ENCODE results near the gene IFNAR1. TPM values are rescaled to one million over a fixed set of nuclear protein-coding genes. Genes with fewer than 3 reads are reported as not detected.

The IFNAR1 gene
- total RNA-seq, 4 donors from 2014 or later = 17.0 to 19.4 (median 19.0) TPM

DNA sequence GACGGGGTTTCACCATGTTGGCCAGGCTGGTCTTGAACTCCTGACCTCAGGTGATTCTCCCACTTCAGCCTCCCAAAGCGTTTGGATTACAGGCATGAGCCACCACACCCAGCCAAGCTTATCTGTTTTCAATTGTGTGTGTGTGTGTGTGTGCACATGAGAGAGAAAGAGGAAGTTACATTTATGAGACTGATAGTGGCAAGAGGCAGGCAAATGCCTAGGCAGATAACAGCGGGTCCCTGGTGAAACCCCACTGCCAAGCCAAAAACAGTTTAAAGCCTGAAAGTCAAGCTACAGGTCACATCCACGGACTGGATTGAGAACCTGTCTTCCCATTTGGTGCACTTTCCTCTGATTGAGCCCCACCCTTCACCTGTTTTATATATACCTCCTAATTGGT lies 43.4 kb downstream of the IFNAR1 start:
- DNase-seq (ENCODE audit: low spot score in 2 of 2) = no peak

GRCh38 chr21:33368576-33368975 lies 43.8 kb downstream of the IFNAR1 start:
- peak in 1 of 2 donors; percentile 42 for DNase-seq (ENCODE audit: low spot score in 2 of 2)

More for the DNA sequence above, 43.4 kb downstream of the IFNAR1 start:
- TF ChIP-seq POLR2A (IDR thresholded peaks at IDR 0.05) = no peak
- TF ChIP-seq, protein P1, sequence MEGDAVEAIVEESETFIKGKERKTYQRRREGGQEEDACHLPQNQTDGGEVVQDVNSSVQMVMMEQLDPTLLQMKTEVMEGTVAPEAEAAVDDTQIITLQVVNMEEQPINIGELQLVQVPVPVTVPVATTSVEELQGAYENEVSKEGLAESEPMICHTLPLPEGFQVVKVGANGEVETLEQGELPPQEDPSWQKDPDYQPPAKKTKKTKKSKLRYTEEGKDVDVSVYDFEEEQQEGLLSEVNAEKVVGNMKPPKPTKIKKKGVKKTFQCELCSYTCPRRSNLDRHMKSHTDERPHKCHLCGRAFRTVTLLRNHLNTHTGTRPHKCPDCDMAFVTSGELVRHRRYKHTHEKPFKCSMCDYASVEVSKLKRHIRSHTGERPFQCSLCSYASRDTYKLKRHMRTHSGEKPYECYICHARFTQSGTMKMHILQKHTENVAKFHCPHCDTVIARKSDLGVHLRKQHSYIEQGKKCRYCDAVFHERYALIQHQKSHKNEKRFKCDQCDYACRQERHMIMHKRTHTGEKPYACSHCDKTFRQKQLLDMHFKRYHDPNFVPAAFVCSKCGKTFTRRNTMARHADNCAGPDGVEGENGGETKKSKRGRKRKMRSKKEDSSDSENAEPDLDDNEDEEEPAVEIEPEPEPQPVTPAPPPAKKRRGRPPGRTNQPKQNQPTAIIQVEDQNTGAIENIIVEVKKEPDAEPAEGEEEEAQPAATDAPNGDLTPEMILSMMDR (IDR thresholded peaks at IDR 0.05) = no peak
- 88 to 89% methylated on average over 4 of the region's 4 CpGs for WGBS, 2 donors
- intact Hi-C loops (cut with DNase I; ENCODE audit: low total_unique reads) = loop anchor here (10.0 kb wide), 2 partner anchors 77 to 173 kb away; no protein-coding TSS in a partner anchor
- H3K4me3 ChIP-seq (ENCODE audit: low read depth, poor library complexity, severe bottlenecking) = no peak overlapping the region

DNA sequence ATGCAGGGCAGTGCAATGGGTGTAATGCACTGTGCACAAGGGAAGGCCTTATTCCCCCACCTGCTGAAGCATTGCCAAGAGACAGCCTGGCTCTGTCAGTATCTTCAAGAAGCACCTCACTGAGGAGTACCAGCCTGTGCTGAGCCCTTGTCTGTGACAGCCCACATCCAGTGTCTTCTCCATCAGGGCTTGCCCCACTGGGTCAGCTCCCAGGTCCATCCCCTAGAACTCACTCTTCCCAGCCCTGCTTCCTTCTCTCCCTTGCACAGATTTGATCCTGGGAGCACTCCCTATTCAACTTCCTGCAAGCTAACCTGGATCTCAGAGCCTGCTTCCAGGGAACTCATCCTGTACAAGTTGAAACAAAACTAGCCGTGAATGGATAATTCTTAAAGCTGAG lies 44.8 kb downstream of the IFNAR1 start:
- no peak for TF ChIP-seq POLR2A (IDR thresholded peaks at IDR 0.05)
- TF ChIP-seq, protein P1 (IDR thresholded peaks at IDR 0.05) = no peak
- DNase-seq (ENCODE audit: low spot score in 2 of 2) = no peak
- H3K4me3 ChIP-seq (ENCODE audit: low read depth, poor library complexity, severe bottlenecking) = no peak overlapping the region
- WGBS, 2 donors = 90 to 96% methylated on average over 1 of the region's 1 CpG
- intact Hi-C loops (cut with DNase I; ENCODE audit: low total_unique reads) = loop anchor here (10.0 kb wide), 2 partner anchors 75 to 175 kb away; no protein-coding TSS in a partner anchor

More at GRCh38 chr21:33368576-33368975, 43.8 kb downstream of the IFNAR1 start:
- no peak overlapping the region for H3K4me3 ChIP-seq (ENCODE audit: low read depth, poor library complexity, severe bottlenecking)
- 81 to 94% methylated on average over 3 of the region's 3 CpGs for WGBS, 2 donors
- TF ChIP-seq POLR2A (IDR thresholded peaks at IDR 0.05) = no peak
- TF ChIP-seq, protein P1 (IDR thresholded peaks at IDR 0.05) = no peak
- intact Hi-C loops (cut with DNase I; ENCODE audit: low total_unique reads) = loop anchor here (10.0 kb wide), 2 partner anchors 76 to 174 kb away; no protein-coding TSS in a partner anchor

DNA sequence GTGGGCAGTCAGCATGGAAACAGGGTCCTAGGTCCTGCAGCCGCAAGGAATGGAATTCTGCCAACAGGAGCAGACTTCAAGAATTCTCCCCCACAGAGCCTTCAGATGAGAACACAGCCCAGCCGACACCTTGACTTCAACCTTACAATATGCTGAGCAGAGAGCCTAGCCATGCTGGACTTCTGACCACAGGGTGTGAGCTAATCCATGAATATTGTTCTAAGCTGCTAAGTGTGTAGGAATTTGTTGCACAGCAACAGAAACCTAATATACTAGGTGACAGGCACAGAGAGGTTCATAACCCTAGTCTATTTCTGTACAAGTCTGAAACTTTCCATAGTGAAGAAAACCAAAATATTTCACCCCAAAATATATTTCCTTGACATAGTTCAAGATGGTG lies 45.5 kb downstream of the IFNAR1 start:
- WGBS, 2 donors = 100% methylated on average over 2 of the region's 2 CpGs
- DNase-seq (ENCODE audit: low spot score in 2 of 2) = peak in 1 of 2 donors; percentile 59
- TF ChIP-seq, protein P1 (IDR thresholded peaks at IDR 0.05) = no peak
- TF ChIP-seq POLR2A (IDR thresholded peaks at IDR 0.05) = no peak
- H3K4me3 ChIP-seq (ENCODE audit: low read depth, poor library complexity, severe bottlenecking) = no peak overlapping the region
- intact Hi-C loops (cut with DNase I; ENCODE audit: low total_unique reads) = no loop called here

GRCh38 chr21:33371366-33371765 lies 46.6 kb downstream of the IFNAR1 start:
- 87% methylated on average over 3 of the region's 3 CpGs for WGBS, 2 donors
- DNase-seq (ENCODE audit: low spot score in 2 of 2) = peak in 1 of 2 donors; percentile 52
- TF ChIP-seq, protein P1 (IDR thresholded peaks at IDR 0.05) = no peak
- no peak for TF ChIP-seq POLR2A (IDR thresholded peaks at IDR 0.05)
- no peak overlapping the region for H3K4me3 ChIP-seq (ENCODE audit: low read depth, poor library complexity, severe bottlenecking)
- intact Hi-C loops (cut with DNase I; ENCODE audit: low total_unique reads) = no loop called here

- DNase-seq (ENCODE audit: low spot score in 2 of 2) = peak in 1 of 2 donors; percentile 71
- intact Hi-C loops (cut with DNase I; ENCODE audit: low total_unique reads) = no loop called here
- TF ChIP-seq, protein P1 (IDR thresholded peaks at IDR 0.05) = no peak
- TF ChIP-seq POLR2A (IDR thresholded peaks at IDR 0.05) = no peak
- 89 to 92% methylated on average over 12 of the region's 12 CpGs for WGBS, 2 donors
- no peak overlapping the region for H3K4me3 ChIP-seq (ENCODE audit: low read depth, poor library complexity, severe bottlenecking)
Measured at GRCh38 chr21:33372582-33372981, 47.8 kb downstream of the IFNAR1 start.
